ENCODE data around the gene NAA15.
"Not testable (repeated sequence)": the region's sequence is repeated elsewhere in the genome, so short reads cannot be mapped to it uniquely, and the experiment has no call there.

NAA15 gene

DNA sequence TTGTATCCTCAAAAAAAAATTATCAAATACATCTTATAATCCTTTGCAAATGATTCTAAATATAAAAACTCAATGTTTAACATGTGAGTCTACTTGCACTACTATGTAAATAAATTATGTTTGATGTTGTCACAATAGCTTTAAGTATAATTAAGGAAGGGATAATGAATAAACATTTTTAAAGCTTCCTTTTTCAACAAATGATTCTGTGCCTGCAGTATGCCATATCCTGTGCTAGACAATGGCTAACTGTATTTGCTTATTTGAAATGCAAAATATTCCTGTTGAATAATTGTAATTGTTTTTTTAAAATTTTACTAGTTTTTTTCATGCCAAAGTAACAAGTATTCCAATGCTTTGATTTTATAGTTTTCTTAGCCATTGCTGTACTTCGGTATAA, 60.0 kb downstream of the NAA15 start:
- DNase-seq (ENCODE audit: low spot score) = no peak

DNA sequence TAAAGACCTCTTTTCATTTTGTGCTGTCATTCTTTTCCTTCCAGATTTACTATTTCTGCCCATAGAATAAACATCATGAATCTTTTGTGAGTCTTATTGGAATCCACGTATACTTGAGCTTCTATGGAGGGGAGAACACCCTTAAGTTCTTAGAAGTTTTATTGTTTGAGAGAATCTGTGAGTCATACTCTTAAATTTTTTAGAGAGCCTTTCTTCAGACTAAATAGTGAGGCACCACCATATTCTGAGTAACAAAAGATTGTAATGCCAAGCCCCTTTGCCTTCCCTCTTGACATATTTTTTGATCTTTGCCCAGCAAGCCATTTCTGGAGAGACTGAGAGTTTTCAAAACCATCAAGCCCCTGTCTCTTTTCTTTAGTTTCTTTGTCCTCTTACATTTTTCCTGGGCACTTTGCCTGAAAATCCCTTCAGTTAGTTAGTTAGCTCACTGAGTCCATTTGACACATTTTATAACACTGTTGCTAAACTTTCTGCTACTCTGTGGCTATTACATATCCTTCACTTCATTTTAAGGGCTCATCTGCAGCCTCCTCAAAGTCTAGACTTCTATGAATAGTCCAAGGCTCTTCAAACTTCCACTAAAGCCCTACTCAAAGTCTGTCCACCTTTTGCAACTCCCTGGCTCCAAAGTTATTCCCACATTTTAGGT, 66.3 kb downstream of the NAA15 start:
- DNase-seq (ENCODE audit: low spot score) = no peak

- no peak for DNase-seq (ENCODE audit: low spot score)
These were observed 67.7 kb downstream of the NAA15 start for GRCh38 chr4:139368998-139369397.

DNA sequence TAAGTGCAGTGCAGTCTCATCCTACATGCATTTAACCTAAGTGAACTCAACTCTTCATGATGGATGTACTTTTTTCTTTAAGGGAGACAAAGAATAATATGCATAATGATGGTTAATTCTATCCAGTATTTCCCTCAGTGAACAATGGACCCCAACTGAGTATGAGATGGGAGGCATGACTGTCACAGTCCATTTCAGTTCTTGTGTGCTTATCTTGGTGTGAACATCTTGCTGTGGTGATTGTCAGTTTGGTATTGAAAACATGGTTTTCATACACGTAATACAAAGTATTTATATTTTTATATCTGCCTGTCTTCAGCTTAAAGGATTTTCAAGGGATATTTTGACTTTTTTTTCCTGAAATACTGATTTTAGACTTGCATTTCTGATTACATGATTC, 72.9 kb downstream of the NAA15 start:
- DNase-seq (ENCODE audit: low spot score) = no peak

DNA sequence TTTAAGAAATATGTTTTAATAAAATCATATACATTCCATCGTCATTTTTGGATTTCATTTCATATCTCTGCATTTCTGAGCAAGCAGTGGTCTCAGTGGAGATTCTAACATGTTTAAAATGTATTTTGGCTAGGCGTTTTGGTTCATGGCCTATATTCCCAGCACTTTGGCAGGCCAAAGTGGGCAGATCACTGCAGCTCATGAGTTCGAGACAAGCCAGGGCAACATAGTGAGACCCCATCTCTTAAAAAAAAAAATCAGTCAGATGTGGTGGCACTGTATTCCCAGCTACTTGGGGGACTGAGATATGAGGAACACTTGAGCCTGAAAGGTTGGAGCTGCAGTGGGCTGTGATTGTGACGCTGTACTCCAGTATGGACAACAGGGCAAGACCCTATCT, 85.1 kb downstream of the NAA15 start:
- DNase-seq (ENCODE audit: low spot score) = no peak

- DNase-seq (ENCODE audit: low spot score) = no peak
These were observed 87.8 kb downstream of the NAA15 start for GRCh38 chr4:139389102-139389501.

DNA sequence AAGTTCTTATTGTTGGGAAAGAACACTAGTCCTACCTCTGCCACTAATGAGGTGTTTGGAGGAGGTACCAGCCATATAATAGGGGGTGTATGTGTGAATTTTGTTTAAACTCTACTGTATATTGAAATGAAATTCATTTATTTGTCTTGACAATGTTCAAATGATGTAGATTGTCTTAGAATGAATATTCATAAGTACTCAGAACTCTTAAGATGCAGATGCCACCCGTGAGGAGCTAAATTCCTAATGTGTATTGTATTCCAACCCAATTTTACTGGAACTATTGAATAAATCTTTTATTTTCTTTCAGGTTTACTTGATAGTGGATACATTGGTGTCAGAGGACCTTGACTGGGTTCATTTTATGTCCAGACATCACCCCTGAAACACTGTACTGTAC, 88.7 kb downstream of the NAA15 start:
- no peak for DNase-seq (ENCODE audit: low spot score)

DNA sequence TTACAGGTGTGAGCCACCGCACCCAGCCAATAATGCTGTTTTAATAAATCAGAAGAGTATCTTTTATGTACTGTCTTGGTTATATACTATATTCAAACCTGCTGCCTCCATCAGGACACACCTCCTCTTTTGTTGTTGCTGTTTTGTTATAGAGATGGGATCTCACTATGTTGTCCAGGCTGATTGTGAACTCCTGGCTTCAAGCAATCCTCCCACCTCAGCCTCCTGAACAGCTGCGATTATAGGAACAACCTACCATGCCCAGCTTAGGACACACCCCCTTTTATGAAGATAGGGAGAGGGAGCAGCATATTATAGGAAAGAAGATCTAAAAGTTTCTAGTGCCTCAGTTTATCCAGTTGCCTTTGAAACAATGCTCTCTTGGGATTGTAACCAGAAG, 90.4 kb downstream of the NAA15 start:
- DNase-seq (ENCODE audit: low spot score) = no peak

DNA sequence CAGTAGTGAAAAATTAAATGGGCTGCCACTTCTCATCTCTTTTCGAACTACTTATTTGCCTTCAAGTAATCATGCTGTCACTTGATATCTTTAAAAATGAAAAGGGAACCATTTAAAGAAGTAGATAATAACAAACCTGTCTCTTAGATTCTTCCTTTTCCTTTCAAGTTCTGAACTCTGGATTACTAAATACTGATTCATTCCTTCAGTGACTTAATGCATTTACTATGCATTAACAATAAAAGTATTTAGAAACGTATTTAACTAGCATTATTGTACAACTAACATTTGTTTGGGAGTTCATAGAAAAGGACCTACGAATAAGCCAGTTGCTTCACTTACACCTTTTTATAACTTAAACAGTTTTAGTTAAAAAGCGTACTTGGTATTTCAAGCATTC, 91.5 kb downstream of the NAA15 start:
- DNase-seq (ENCODE audit: low spot score) = no peak

GRCh38 chr4:139401368-139401767, 100.1 kb downstream of the NAA15 start:
- no peak for DNase-seq (ENCODE audit: low spot score)

DNA sequence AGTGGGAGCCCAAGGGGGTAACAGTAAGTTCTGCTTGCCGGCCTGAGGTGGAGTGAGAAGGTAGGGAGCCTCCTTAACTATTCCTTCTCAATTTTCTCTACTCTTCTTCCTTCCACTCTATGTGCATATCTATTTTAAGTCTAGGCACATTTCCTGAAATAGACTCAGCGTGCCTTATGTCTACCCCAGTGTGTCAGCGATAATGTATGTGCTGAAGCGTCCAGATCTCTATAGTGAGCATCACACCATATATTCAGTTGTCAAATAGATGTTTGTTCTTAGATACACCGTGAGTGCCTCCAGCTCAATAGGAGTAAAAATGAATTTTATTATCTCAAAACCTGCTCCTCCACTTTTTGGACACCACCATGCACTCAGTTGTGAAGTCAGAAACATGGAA, 101.1 kb downstream of the NAA15 start:
- DNase-seq (ENCODE audit: low spot score) = no peak

- DNase-seq (ENCODE audit: low spot score) = no peak
These were observed 102.2 kb downstream of the NAA15 start for GRCh38 chr4:139403462-139403861.

GRCh38 chr4:139410312-139410711, 109.0 kb downstream of the NAA15 start:
- no peak for DNase-seq (ENCODE audit: low spot score)

GRCh38 chr4:139414671-139415210, 113.4 kb downstream of the NAA15 start:
- not testable (repeated sequence) for DNase-seq (ENCODE audit: low spot score)

- DNase-seq (ENCODE audit: low spot score) = peak; percentile 62
These were observed 114.9 kb downstream of the NAA15 start for GRCh38 chr4:139416073-139416673.

DNA sequence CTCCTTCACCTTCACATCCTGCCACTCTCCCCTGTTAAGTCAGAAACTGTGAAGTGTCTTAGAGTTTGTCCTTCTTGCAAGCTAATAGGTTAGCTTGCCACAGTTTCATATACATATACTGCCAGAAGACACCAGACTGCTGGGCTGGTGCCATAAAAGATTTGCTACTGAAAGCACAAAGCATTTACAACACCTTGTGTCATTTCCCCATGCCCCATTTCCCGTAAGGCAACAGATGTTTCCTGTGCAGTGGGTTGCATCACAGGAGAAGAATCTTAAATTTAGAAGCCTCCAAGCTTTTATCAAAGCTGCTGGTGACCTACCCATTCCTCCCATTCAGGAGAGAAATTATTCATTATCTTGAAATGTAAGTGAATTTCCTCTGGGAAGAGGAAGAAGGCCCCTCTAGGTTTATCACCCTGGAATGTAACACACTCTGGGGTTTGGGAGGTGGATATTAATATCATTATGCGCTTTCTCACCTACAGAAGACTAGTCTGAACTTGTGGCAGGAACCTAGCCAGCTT, 118.1 kb downstream of the NAA15 start:
- peak; percentile 18 for DNase-seq (ENCODE audit: low spot score)

GRCh38 chr4:139420652-139421051, 119.3 kb downstream of the NAA15 start:
- DNase-seq (ENCODE audit: low spot score) = no peak

DNA sequence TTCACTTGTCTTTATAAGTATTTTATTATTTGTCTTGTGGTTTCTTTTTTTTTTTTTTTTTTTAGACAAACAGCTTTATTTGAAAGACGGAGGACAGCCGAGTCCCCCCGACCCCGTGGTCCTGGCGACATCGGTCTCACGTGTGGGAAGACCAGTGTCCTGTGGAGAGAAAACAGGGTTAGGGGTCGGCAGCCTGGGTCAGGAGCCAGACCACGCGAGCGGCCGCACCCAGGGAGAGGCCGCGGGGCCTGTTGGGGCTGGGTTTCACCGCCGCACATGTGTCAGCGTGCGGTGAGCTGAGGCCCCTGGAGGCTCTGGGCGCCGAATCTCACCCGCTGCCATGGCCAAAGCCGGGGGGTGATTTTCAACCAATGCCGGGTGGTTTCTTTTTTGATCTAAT, 134.8 kb downstream of the NAA15 start:
- no peak for DNase-seq (ENCODE audit: low spot score)

- DNase-seq (ENCODE audit: low spot score) = no peak
These were observed 136.8 kb downstream of the NAA15 start for GRCh38 chr4:139438141-139438540.

DNA sequence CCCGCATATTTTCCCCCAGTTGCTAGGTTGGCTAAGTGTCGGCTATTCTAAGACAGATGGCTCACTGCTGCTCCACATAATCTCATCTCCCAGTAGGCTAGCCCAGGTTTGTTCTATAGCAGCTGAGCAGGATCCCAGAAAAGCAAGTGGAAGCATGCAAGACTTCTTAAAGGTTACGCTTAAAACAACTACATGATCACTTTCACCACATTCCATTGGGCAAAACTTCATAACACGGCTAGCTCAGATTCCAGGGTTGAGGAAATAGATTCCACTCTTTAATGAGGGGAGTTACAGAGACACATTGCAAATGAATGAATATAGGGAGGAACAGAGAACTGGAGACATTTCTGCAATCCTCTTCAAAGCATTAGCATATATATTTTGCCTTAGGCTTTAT, 139.7 kb downstream of the NAA15 start:
- DNase-seq (ENCODE audit: low spot score) = no peak

DNA sequence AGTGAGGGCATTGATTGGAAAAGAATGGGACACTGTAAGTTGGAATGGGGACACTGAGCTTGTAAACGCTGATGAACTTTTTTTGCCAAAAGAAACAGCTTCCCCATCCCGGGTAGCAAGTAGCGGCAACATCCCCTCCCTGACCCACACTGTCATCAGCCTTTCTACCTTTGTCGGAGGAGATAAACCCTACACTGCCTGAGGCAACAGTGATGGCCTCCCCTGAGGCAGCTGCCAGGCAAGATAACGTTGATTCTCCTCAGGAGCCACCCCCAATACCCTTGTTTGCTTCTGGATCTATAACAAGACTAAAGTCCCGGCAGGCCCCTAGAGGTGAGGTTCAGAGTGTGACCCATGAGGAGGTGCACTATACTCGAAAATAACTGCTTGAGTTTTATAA, 142.4 kb downstream of the NAA15 start:
- DNase-seq (ENCODE audit: low spot score) = no peak

- not testable (repeated sequence) for DNase-seq (ENCODE audit: low spot score)
These were observed 143.6 kb downstream of the NAA15 start for GRCh38 chr4:139444881-139445280.

DNA sequence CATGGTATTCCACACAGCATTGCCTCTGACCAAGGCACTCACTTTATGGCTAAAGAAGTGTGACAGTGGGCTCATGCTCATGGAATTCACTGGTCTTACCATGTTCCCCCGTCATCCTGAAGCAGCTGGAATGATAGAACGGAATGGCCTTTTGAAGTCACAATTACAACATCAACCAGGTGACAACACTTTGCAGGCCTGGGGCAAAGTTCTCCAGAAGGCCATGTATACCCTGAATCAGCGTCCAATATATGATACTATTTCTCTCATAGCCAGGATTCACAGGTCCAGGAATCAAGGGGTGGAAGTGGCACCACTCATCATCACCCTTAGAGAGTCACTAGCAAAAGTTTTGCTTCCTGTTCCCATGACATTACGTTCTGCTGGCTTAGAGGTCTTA, 145.8 kb downstream of the NAA15 start:
- DNase-seq (ENCODE audit: low spot score) = not testable (repeated sequence)

DNA sequence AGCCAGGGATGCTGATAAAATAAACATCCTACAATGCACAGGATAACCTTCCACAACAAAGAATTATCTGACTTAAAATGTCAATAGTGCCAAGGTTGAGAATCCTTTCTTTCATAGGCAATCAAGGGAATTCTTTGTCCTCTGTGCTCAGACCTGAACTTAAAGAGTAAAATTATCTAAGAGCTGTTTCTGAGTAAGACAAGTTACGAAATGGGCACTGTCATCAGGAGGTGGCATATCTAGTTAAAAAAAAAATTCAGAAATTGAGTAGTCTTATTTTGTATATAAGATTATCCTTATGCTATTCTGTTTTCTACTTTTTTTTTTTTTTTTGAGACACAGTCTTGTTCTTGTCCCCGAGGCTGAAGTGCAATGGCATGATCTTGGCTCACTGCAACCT, 149.3 kb downstream of the NAA15 start:
- DNase-seq (ENCODE audit: low spot score) = no peak
